ENCODE data around the gene HEATR5A. TPM values are rescaled to one million over a fixed set of nuclear protein-coding genes. Genes with fewer than 3 reads are reported as not detected.

HEATR5A gene
- total and polyA plus RNA-seq, 2 of the 13 experiments (the other 11 are each of a cell fraction or from before 2014, with no cell fraction given): 36.4 to 105 TPM

GRCh38 chr14:31420319-31421111 lies at the start of gene HEATR5A (continued):
- no peak for TF ChIP-seq HNF1A (IDR thresholded peaks at IDR 0.05; ENCODE audit: low read depth)
- TF ChIP-seq HNF1A (CRISPR knock-in tag; IDR thresholded peaks at IDR 0.05; ENCODE audit: borderline replicate concordance): peak; percentile 96
- peak; percentile 68 for TF ChIP-seq ZNF12 (CRISPR knock-in tag; IDR thresholded peaks at IDR 0.05)
- TF ChIP-seq MYC (CRISPR knock-in tag; IDR thresholded peaks at IDR 0.05; ENCODE audit: borderline replicate concordance): peak; percentile 94
- no peak for TF ChIP-seq NFRKB (IDR thresholded peaks at IDR 0.05)
- peak; percentile 84 for TF ChIP-seq ZNF354B (CRISPR knock-in tag; IDR thresholded peaks at IDR 0.05)
- TF ChIP-seq SIX4 (CRISPR knock-in tag; IDR thresholded peaks at IDR 0.05): peak; percentile 90
- peak; percentile 84; the same call in 1 of the 2 replicates for TF ChIP-seq ZUFSP (CRISPR knock-in tag; IDR thresholded peaks at IDR 0.05; ENCODE audit: borderline replicate concordance)
- TF ChIP-seq ZBTB44 (CRISPR knock-in tag; IDR thresholded peaks at IDR 0.05): peak; percentile 97
- peak; percentile 93 for TF ChIP-seq DNMT3B (CRISPR knock-in tag; conservative IDR thresholded peaks at IDR 0.05)
- TF ChIP-seq ARID4A (CRISPR knock-in tag; IDR thresholded peaks at IDR 0.05; ENCODE audit: borderline replicate concordance): peak; percentile 100
- TF ChIP-seq ATF4 (CRISPR knock-in tag; IDR thresholded peaks at IDR 0.05): peak; percentile 41 to 92; a peak in 3 of 4 replicates
- TF ChIP-seq MXD1 (CRISPR knock-in tag; IDR thresholded peaks at IDR 0.05): peak; percentile 99
- peak; percentile 99 for TF ChIP-seq ZNF563 (CRISPR knock-in tag; IDR thresholded peaks at IDR 0.05)
- TF ChIP-seq ZNF24 (IDR thresholded peaks at IDR 0.05): no peak; the same call in 1 of the 2 replicates
